Occipital lobe (tissue), 2 donors: ENCODE results near the gene DDIT3. TPM values are rescaled to one million over a fixed set of nuclear protein-coding genes. Genes with fewer than 3 reads are reported as not detected.

Source experiments
- DNase-seq: peaks from one replicate; lab custom pipeline; 2025; lab: John Stamatoyannopoulos, UW
- total RNA-seq: library from RNA; depleted of rRNA; stranded (reverse); fragments of >200 nt; gene quantifications from one replicate; pipeline ENCODE4 v1.2.3, GENCODE V29; 2014

Gene DDIT3
- total RNA-seq, 1 donor from 2014 or later, result 5.3 TPM

- DNase-seq, result no peak
Measured at GRCh38 chr12:57487055-57487596, 33.2 kb downstream of the DDIT3 start.

- no peak for DNase-seq
Measured at GRCh38 chr12:57485695-57486094, 34.6 kb downstream of the DDIT3 start.

- no peak for DNase-seq
Measured at GRCh38 chr12:57483466-57483865, 36.8 kb downstream of the DDIT3 start.

GRCh38 chr12:57481671-57482070, 38.6 kb downstream of the DDIT3 start:
- DNase-seq, result no peak

- DNase-seq, result no peak
Measured at GRCh38 chr12:57479376-57480115, 40.8 kb downstream of the DDIT3 start, which contains the start of gene ARHGAP9. ARHGAP9 (minus strand) TSS chr12:57479866; CDS start chr12:57479406, 460 bp downstream.

- no peak for DNase-seq
Measured at GRCh38 chr12:57479043-57479375, 41.3 kb downstream of the DDIT3 start.

GRCh38 chr12:57477710-57478681, 42.3 kb downstream of the DDIT3 start:
- DNase-seq, result peak; percentile 20

- DNase-seq, result no peak
Measured at GRCh38 chr12:57476993-57477709, 43.2 kb downstream of the DDIT3 start.

GRCh38 chr12:57476162-57476992, 43.9 kb downstream of the DDIT3 start:
- DNase-seq, result no peak

- DNase-seq, result no peak
Measured at GRCh38 chr12:57475271-57476161, 44.8 kb downstream of the DDIT3 start.

GRCh38 chr12:57474862-57475261, 45.5 kb downstream of the DDIT3 start:
- DNase-seq, result no peak

GRCh38 chr12:57474430-57474829, 45.9 kb downstream of the DDIT3 start:
- DNase-seq, result no peak

GRCh38 chr12:57473886-57474285, 46.4 kb downstream of the DDIT3 start:
- no peak for DNase-seq

GRCh38 chr12:57473392-57473791, 46.9 kb downstream of the DDIT3 start:
- no peak for DNase-seq

GRCh38 chr12:57472391-57472790, 47.9 kb downstream of the DDIT3 start:
- DNase-seq, result no peak

GRCh38 chr12:57471661-57472060, 48.7 kb downstream of the DDIT3 start:
- DNase-seq, result no peak

GRCh38 chr12:57470970-57471656, 49.2 kb downstream of the DDIT3 start:
- DNase-seq, result no peak

GRCh38 chr12:57470286-57470969, 49.9 kb downstream of the DDIT3 start:
- no peak for DNase-seq
